ENCODE measurements around the gene ZFP36L2. TPM values are rescaled to one million over a fixed set of nuclear protein-coding genes. Genes with fewer than 3 reads are reported as not detected.

ZFP36L2 gene
- total and polyA plus RNA-seq, 12 donors = 26.8 to 69.6 (median 42.3) TPM

- peak in 1 of 2 donors; percentile 43 for DNase-seq
- 0 to 1% methylated on average over 63 to 74 of the region's 74 CpGs for WGBS, 2 donors
- intact Hi-C loops (cut with DNase I) = loop anchor here (2.0 to 10.0 kb wide), 18 partner anchors 47 to 397 kb away; no protein-coding TSS in a partner anchor
- TF ChIP-seq CTCF (IDR thresholded peaks at IDR 0.05) = no peak
- Histone ChIP-seq H3K27me3 (no peaks in the 10 kb centered on the region), H3K27ac (peak overlapping the region; percentile 96 to 100 (median 99)), H3K36me3 (peaks cover 0 to 37% (median 10%) of the 10 kb centered on the region in 9 donors), H3K9me3 (no peaks in the 10 kb centered on the region), H3K4me1 (peaks cover 0 to 69% (median 56%) of the 10 kb centered on the region in 9 donors), H3K4me3 (peak overlapping the region; percentile 72 to 97 (median 90))
- no peak for ATAC-seq
Measured at GRCh38 chr2:43224571-43225092, 1.8 kb downstream of the ZFP36L2 start.

GRCh38 chr2:43224131-43224570, 2.3 kb downstream of the ZFP36L2 start:
- TF ChIP-seq CTCF (IDR thresholded peaks at IDR 0.05) = peak in 8 of 9 donors; percentile 24 to 63 (median 46)
- Histone ChIP-seq H3K4me3 (peak overlapping the region; percentile 72 to 97 (median 90)), H3K4me1 (peaks cover 4 to 69% (median 57%) of the 10 kb centered on the region in 9 donors), H3K27me3 (no peaks in the 10 kb centered on the region), H3K36me3 (peaks cover 0 to 37% (median 10%) of the 10 kb centered on the region in 9 donors), H3K27ac (peak overlapping the region; percentile 96 to 100 (median 99)), H3K9me3 (no peaks in the 10 kb centered on the region)
- WGBS, 2 donors = 1 to 2% methylated on average over 32 to 40 of the region's 41 CpGs
- ATAC-seq (no peak), DNase-seq (peak; percentile 74 to 76)
- intact Hi-C loops (cut with DNase I) = loop anchor here in 8 of 10 donors (2.0 to 10.0 kb wide), 10 partner anchors 47 to 321 kb away; no protein-coding TSS in a partner anchor

GRCh38 chr2:43223521-43224001, 2.8 kb downstream of the ZFP36L2 start:
- Histone ChIP-seq H3K27me3 (no peaks in the 10 kb centered on the region), H3K36me3 (peaks cover 0 to 37% (median 10%) of the 10 kb centered on the region in 9 donors), H3K4me3 (peak overlapping the region; percentile 72 to 97 (median 90)), H3K9me3 (no peaks in the 10 kb centered on the region), H3K4me1 (peaks cover 8 to 69% (median 57%) of the 10 kb centered on the region in 9 donors), H3K27ac (peak overlapping the region; percentile 96 to 100 (median 99))
- 6 to 7% methylated on average over 4 of the region's 4 CpGs for WGBS, 2 donors
- DNase-seq (no peak), ATAC-seq (no peak)
- TF ChIP-seq CTCF (IDR thresholded peaks at IDR 0.05) = no peak
- intact Hi-C loops (cut with DNase I) = loop anchor here in 8 of 10 donors (2.0 to 10.0 kb wide), 10 partner anchors 46 to 321 kb away; no protein-coding TSS in a partner anchor

- no peaks in the 10 kb centered on the region for H3K9me3 ChIP-seq
- no peak for TF ChIP-seq CTCF (IDR thresholded peaks at IDR 0.05)
- ATAC-seq = no peak
- peaks cover 14 to 69% (median 57%) of the 10 kb centered on the region in 9 donors for H3K4me1 ChIP-seq
- intact Hi-C loops (cut with DNase I) = loop anchor here in 7 of 10 donors (5.0 to 10.0 kb wide), 8 partner anchors 45 to 322 kb away; no protein-coding TSS in a partner anchor
- H3K27ac ChIP-seq = peak overlapping the region; percentile 96 to 100 (median 99)
- H3K36me3 ChIP-seq = peaks cover 0 to 37% (median 10%) of the 10 kb centered on the region in 9 donors
- peak overlapping the region; percentile 72 to 97 (median 90) for H3K4me3 ChIP-seq
- DNase-seq = no peak
- no peaks in the 10 kb centered on the region for H3K27me3 ChIP-seq
- WGBS, 2 donors = 7 to 9% methylated on average over 8 of the region's 8 CpGs
Measured at GRCh38 chr2:43222475-43223309, 3.7 kb downstream of the ZFP36L2 start.

Data from heart right ventricle (tissue), 16 donors.